Astrocyte of the spinal cord (primary cell): Measurements from ENCODE around the gene PIK3CA.
A peak's percentile ranks its signal among the peaks of the same experiment; 100 is the strongest.
"Not testable (repeated sequence)": the region's sequence is repeated elsewhere in the genome, so short reads cannot be mapped to it uniquely, and the experiment has no call there.

Experiments
- DNase-seq: peaks from one replicate; pipeline ENCODE4 v3.0.0; 2011; ENCODE audit warnings: low read depth, low spot score
- H3K4me3 ChIP-seq: 2 replicates; pipeline ENCODE4 v1.5.1; 2011; ENCODE audit warnings: low read depth, mild to moderate bottlenecking, low read length, moderate library complexity
- in situ Hi-C: cut with HindIII; loops from 2 replicates; pipeline ENCODE4 v1.10.0; 2017; ENCODE audit warnings: low sequenced_read_pairs
- TF ChIP-seq, protein P1 (sequence below): IDR thresholded peaks from 2 replicates; pipeline ENCODE4 v1.5.1; 2012; ENCODE audit warnings: low read depth, mild to moderate bottlenecking, low read length, inconsistent platforms

Gene PIK3CA

DNA sequence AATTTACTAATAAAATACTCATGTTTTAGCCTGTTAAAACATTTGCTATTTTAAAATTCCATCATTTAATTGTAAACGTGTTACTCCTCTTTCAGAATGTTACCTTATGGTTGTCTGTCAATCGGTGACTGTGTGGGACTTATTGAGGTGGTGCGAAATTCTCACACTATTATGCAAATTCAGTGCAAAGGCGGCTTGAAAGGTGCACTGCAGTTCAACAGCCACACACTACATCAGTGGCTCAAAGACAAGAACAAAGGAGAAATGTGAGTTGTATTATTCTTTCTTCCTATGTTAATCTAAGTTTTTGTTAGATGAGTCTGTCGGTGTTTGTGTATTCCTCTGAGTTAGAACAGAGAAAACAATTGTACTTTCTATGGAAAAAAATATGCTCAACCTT lies 81.0 kb downstream of the PIK3CA start:
- no peak for DNase-seq
- TF ChIP-seq, protein P1, sequence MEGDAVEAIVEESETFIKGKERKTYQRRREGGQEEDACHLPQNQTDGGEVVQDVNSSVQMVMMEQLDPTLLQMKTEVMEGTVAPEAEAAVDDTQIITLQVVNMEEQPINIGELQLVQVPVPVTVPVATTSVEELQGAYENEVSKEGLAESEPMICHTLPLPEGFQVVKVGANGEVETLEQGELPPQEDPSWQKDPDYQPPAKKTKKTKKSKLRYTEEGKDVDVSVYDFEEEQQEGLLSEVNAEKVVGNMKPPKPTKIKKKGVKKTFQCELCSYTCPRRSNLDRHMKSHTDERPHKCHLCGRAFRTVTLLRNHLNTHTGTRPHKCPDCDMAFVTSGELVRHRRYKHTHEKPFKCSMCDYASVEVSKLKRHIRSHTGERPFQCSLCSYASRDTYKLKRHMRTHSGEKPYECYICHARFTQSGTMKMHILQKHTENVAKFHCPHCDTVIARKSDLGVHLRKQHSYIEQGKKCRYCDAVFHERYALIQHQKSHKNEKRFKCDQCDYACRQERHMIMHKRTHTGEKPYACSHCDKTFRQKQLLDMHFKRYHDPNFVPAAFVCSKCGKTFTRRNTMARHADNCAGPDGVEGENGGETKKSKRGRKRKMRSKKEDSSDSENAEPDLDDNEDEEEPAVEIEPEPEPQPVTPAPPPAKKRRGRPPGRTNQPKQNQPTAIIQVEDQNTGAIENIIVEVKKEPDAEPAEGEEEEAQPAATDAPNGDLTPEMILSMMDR = no peak
- in situ Hi-C loops = no loop called here
- no peak overlapping the region for H3K4me3 ChIP-seq

DNA sequence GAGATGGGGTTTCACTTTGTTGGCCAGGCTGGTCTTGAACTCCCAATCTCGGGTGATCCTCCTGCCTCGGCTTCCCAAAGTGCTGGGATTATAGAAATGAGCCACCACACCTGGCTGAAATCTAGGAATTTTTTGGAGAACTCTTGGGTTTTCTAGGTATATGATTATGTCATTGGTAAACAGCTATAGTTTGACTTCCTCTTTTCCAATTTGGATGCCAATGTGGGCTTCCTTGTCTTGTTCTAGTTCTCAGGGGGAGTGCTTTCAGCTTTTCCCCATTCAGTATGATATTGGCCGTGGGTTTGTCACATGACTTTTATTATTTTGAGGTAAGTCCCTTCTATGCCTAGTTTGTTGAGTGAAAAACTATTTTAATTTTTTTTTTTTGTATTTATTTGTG lies 84.9 kb downstream of the PIK3CA start:
- no peak overlapping the region for H3K4me3 ChIP-seq
- in situ Hi-C loops = no loop called here
- DNase-seq = no peak
- TF ChIP-seq, protein P1 = no peak

DNA sequence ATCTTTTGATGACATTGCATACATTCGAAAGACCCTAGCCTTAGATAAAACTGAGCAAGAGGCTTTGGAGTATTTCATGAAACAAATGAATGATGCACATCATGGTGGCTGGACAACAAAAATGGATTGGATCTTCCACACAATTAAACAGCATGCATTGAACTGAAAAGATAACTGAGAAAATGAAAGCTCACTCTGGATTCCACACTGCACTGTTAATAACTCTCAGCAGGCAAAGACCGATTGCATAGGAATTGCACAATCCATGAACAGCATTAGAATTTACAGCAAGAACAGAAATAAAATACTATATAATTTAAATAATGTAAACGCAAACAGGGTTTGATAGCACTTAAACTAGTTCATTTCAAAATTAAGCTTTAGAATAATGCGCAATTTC lies 86.0 kb downstream of the PIK3CA start:
- TF ChIP-seq, protein P1 = no peak
- in situ Hi-C loops = no loop called here
- no peak overlapping the region for H3K4me3 ChIP-seq
- DNase-seq = no peak

DNA sequence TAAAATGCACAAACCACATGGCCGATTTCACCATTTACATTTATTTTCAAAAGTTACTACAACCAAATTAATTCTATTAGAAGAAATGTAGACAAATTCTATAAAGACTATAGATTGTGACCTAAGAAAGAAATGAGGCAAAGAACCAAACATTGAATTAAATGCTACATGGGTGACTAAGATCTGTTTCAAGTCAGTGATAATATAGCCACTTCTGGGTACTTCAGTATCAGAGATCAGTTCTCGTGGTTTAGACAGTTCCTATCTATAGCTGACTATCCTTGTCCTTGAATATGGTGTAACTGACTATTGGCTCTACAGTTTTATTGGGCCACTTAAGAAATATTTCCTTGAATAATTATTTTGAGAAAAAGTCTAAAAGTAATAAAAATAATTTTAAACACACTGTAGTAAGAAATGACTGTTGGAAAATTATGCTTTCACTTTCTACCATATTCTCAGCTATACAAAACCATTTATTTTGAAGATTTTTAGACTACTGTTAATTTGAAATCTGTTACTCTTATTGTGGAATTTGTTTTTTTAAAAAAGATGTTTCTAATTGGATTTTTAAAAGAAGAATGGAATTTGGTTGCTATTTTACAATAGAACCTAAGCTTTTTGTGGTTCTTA lies 88.6 kb downstream of the PIK3CA start:
- in situ Hi-C loops = no loop called here
- H3K4me3 ChIP-seq = no peak overlapping the region
- TF ChIP-seq, protein P1 = no peak
- DNase-seq = no peak

DNA sequence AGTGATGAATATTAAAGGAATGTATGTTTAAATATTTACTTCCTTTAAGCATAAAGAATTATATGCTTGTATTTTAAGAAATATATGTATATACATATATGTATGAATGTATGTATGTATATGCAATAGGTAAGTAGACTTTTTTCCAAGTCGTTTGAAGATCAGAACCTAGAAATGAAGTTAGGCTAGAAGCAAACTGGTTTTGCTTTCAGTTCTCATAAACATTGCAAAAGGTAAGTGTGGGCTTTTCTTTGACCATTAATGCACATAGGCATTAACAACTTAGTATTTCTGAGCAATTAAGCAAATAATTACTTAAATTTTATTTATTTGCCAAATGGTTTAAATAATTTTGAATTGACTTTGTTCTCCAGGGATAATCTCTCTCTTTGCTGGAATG lies 92.1 kb downstream of the PIK3CA start:
- DNase-seq, in situ Hi-C loops, H3K4me3 ChIP-seq: not testable (repeated sequence)

DNA sequence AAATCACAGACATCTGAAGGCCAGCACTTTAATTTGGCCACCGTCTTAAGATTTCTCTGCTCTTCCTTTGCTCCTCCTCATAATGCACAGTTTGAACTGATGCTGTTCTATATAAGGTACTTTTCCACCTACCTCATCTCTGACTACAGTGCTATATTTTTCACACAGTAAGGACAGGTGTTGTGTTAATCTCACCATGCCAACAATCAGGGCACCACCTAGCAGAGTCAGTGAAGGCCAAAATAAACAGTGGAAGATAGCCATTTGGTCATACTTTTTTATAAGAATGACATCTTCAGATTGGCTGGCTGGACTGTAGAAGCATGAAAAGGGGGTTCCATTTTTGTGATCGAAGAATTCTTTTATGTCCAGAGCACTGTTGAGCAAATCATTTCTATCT lies 94.7 kb downstream of the PIK3CA start:
- DNase-seq, H3K4me3 ChIP-seq, in situ Hi-C loops: not testable (repeated sequence)

DNA sequence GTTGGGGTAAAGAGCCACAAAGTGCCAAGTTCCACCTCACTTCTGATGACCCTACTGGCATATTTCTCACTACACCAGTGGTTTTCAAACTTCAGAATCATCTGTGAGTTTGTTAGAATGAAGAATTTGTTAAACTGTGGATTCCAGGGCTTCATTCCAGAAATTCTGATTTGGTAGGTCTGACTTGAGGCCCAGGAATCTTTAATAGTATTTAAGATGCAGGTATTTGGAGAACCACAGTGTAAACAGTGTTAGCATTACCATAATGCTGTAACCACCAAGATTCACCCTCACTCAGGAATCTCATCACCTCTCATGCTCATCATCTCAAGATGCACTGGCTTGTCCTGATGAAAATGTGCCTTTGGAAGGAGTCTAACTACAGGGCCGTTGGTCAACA lies 96.7 kb downstream of the PIK3CA start:
- in situ Hi-C loops = no loop called here
- no peak overlapping the region for H3K4me3 ChIP-seq
- DNase-seq = peak; percentile 60
- TF ChIP-seq, protein P1 = no peak
